Keratinocyte (primary cell): ENCODE results near the gene LDB2. TPM values are rescaled to one million over a fixed set of nuclear protein-coding genes. Genes with fewer than 3 reads are reported as not detected.

Source experiments
- DNase-seq: peaks from one replicate; pipeline ENCODE4 v3.0.0-alpha.2; 2011; ENCODE audit warnings: low read depth, missing footprints, low spot score
- FAIRE-seq: peaks from 2 replicates; lab custom pipeline; 2011; peaks lifted over from hg19 to GRCh38; lab: Jason Lieb, UNC
- H2AFZ ChIP-seq: 2 replicates; pipeline ENCODE4 v1.6.0; 2012; ENCODE audit warnings: low read length, control low read depth, inconsistent platforms; ENCODE audit not compliant: control insufficient read depth
- H3K27ac ChIP-seq: 2 replicates; pipeline ENCODE4 v1.5.1; 2011; ENCODE audit warnings: low read length; ENCODE audit not compliant: control insufficient read depth, insufficient read depth
- H3K27me3 ChIP-seq: 3 replicates; pipeline ENCODE4 v1.6.0; 2011; ENCODE audit warnings: low read length; ENCODE audit not compliant: control insufficient read depth, insufficient read depth; ENCODE audit errors: extremely low read depth
- H3K36me3 ChIP-seq, 2 experiments: 2 replicates in 1 of 2; 3 replicates in 1 of 2; pipeline ENCODE4 v1.5.1; 2011; ENCODE audit warnings: low read length in 2 of 2, mild to moderate bottlenecking in 1 of 2; ENCODE audit not compliant: control insufficient read depth in 2 of 2, insufficient read depth in 2 of 2; ENCODE audit errors: extremely low read depth in 1 of 2
- H3K4me1 ChIP-seq: 3 replicates; pipeline ENCODE4 v1.5.1; 2011; ENCODE audit warnings: low read length; ENCODE audit not compliant: control insufficient read depth, insufficient read depth; ENCODE audit errors: extremely low read depth
- H3K4me2 ChIP-seq: 3 replicates; pipeline ENCODE4 v1.6.0; 2011; ENCODE audit warnings: low read depth, low read length; ENCODE audit not compliant: control insufficient read depth, insufficient read depth; ENCODE audit errors: extremely low read depth
- H3K4me3 ChIP-seq, 3 experiments: fragments of 200-600 bp in 1 of 3; sonication (generic) in 1 of 3; 2 replicates in 2 of 3; 3 replicates in 1 of 3; pipeline ENCODE4 v1.5.1; 2011 to 2016; ENCODE audit warnings: low read length in 3 of 3, mild to moderate bottlenecking in 3 of 3, control low read depth in 2 of 3, inconsistent platforms in 1 of 3, low read depth in 1 of 3, mixed read lengths in 1 of 3, mixed run types in 1 of 3, moderate library complexity in 1 of 3; ENCODE audit not compliant: control insufficient read depth in 2 of 3, insufficient read depth in 2 of 3; ENCODE audit errors: extremely low read depth in 1 of 3
- H3K79me2 ChIP-seq: 2 replicates; pipeline ENCODE4 v1.6.0; 2012; ENCODE audit warnings: low read length; ENCODE audit not compliant: control insufficient read depth, insufficient read depth
- H3K9ac ChIP-seq: 3 replicates; pipeline ENCODE4 v1.6.0; 2011; ENCODE audit warnings: low read length; ENCODE audit not compliant: control insufficient read depth, insufficient read depth; ENCODE audit errors: extremely low read depth
- H3K9me1 ChIP-seq: 3 replicates; pipeline ENCODE4 v1.6.0; 2011; ENCODE audit warnings: low read length; ENCODE audit not compliant: control insufficient read depth, insufficient read depth; ENCODE audit errors: extremely low read depth
- H3K9me3 ChIP-seq: 2 replicates; pipeline ENCODE4 v1.5.1; 2012; ENCODE audit warnings: low read depth, low read length; ENCODE audit not compliant: control insufficient read depth
- H4K20me1 ChIP-seq: 3 replicates; pipeline ENCODE4 v1.6.0; 2011; ENCODE audit warnings: low read length; ENCODE audit not compliant: control insufficient read depth, insufficient read depth; ENCODE audit errors: extremely low read depth
- EZH2 ChIP-seq: IDR thresholded peaks from one replicate; pipeline ENCODE4 v1.6.1; 2012; ENCODE audit warnings: inconsistent platforms, mild to moderate bottlenecking, low read length, moderate library complexity
- dilution Hi-C: fragments of 300-500 bp; cut with MboI; formaldehyde crosslinking; loops from one replicate; pipeline ENCODE4 v1.7.0; 2020; ENCODE audit warnings: low sequenced_read_pairs; ENCODE audit not compliant: extremely low pct_ligation_motif_present
- polyA plus RNA-seq, 5 experiments: library from polyadenylated mRNA; depleted of rRNA in 3 of 5; stranded (reverse) in 3 of 5; stranded (forward) in 1 of 5; unstranded in 1 of 5; fragments of >200 nt; gene quantifications; 1 replicate in 1 of 5; 2 replicates in 3 of 5; 3 replicates in 1 of 5; pipeline versions ENCODE4 v1.2.1 to v1.2.3, GENCODE V29; 2011 to 2012; ENCODE audit warnings: missing spikeins in 2 of 5, low read depth in 1 of 5, low replicate concordance in 1 of 5
- TF ChIP-seq, protein P1 (sequence below), 3 experiments: IDR thresholded peaks in 1 of 3; conservative IDR thresholded peaks in 1 of 3; optimal IDR thresholded peaks in 1 of 3; 2 replicates in 2 of 3; 3 replicates in 1 of 3; pipeline versions ENCODE3 to v1.5.1; 2011; ENCODE audit warnings: low read length in 3 of 3, mild to moderate bottlenecking in 3 of 3, moderate library complexity in 2 of 3, control low read depth in 1 of 3, inconsistent platforms in 1 of 3; ENCODE audit not compliant: insufficient read depth in 2 of 3; ENCODE audit errors: extremely low read depth in 1 of 3

The LDB2 gene
- polyA plus RNA-seq, 1 donor (not counting 4 experiments of a cell fraction or from before 2014, with no cell fraction given): not detected

DNA sequence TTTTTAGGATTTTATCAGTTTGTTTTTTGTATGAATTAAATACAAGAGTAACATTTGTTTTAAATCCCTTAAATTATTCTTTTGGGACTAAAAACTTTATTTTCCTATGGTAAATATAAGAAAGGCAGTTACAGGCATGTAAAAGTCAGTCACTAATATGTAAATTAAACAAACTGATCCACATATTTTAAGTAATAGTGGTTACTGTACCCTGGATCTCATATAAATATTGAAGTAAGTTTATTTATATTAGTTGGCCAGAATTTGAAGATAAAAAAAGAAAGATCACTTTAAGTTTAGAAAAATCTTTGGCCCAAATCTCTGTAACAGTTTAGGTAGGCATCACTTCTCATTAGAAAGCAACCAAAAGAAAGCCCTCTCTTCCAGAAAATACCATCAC is 45.8 kb downstream of the LDB2 start:
- Histone ChIP-seq H3K4me3 (no peak overlapping the region), H3K9ac (no peak overlapping the region), H3K36me3 (no peaks in the 10 kb centered on the region), H3K27me3 (no peaks in the 10 kb centered on the region), H2AFZ (no peak overlapping the region), H3K9me1 (no peaks in the 10 kb centered on the region), H3K27ac (no peak overlapping the region), H3K9me3 (no peaks in the 10 kb centered on the region), H4K20me1 (no peaks in the 10 kb centered on the region), H3K79me2 (no peaks in the 10 kb centered on the region), H3K4me1 (no peaks in the 10 kb centered on the region), H3K4me2 (no peak overlapping the region)
- DNase-seq: no peak
- no peak for FAIRE-seq
- dilution Hi-C loops: no loop called here
- no peak for TF ChIP-seq EZH2
- TF ChIP-seq, protein P1, sequence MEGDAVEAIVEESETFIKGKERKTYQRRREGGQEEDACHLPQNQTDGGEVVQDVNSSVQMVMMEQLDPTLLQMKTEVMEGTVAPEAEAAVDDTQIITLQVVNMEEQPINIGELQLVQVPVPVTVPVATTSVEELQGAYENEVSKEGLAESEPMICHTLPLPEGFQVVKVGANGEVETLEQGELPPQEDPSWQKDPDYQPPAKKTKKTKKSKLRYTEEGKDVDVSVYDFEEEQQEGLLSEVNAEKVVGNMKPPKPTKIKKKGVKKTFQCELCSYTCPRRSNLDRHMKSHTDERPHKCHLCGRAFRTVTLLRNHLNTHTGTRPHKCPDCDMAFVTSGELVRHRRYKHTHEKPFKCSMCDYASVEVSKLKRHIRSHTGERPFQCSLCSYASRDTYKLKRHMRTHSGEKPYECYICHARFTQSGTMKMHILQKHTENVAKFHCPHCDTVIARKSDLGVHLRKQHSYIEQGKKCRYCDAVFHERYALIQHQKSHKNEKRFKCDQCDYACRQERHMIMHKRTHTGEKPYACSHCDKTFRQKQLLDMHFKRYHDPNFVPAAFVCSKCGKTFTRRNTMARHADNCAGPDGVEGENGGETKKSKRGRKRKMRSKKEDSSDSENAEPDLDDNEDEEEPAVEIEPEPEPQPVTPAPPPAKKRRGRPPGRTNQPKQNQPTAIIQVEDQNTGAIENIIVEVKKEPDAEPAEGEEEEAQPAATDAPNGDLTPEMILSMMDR (optimal IDR thresholded peaks at IDR 0.05 in 1 of 3, IDR thresholded peaks at IDR 0.05 in 1 of 3, conservative IDR thresholded peaks at IDR 0.05 in 1 of 3; ENCODE audit: extremely low read depth in 1 of 3, insufficient read depth in 2 of 3, low read length in 3 of 3): no peak

DNA sequence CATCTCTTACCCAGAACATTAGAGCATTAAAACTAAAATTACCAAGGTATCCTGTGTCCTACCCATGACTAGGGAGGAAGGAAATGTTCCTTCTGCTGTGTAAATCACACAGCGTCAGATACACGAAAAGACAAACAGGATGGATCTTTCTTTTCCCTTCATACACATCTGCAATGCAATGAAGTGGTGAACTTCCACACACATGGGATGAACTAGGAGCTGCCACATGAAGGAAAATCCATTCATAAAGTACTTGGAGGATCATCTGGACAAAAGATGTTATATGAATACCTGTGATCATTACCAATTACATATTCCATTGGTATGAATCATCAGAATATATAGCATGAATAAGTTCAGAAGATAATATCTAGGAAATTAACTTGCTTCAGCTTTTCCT is 46.2 kb downstream of the LDB2 start:
- no peaks in the 10 kb centered on the region for H3K36me3 ChIP-seq
- no peak overlapping the region for H3K4me2 ChIP-seq
- H3K27ac ChIP-seq: no peak overlapping the region
- H3K27me3 ChIP-seq: no peaks in the 10 kb centered on the region
- FAIRE-seq: no peak
- H2AFZ ChIP-seq: no peak overlapping the region
- H3K9ac ChIP-seq: no peak overlapping the region
- DNase-seq: no peak
- no peaks in the 10 kb centered on the region for H3K4me1 ChIP-seq
- H3K9me1 ChIP-seq: no peaks in the 10 kb centered on the region
- dilution Hi-C loops: no loop called here
- TF ChIP-seq, protein P1 (optimal IDR thresholded peaks at IDR 0.05 in 1 of 3, IDR thresholded peaks at IDR 0.05 in 1 of 3, conservative IDR thresholded peaks at IDR 0.05 in 1 of 3; ENCODE audit: extremely low read depth in 1 of 3, insufficient read depth in 2 of 3, low read length in 3 of 3): no peak
- no peak for TF ChIP-seq EZH2
- no peaks in the 10 kb centered on the region for H3K79me2 ChIP-seq
- no peaks in the 10 kb centered on the region for H4K20me1 ChIP-seq
- H3K9me3 ChIP-seq: no peaks in the 10 kb centered on the region
- H3K4me3 ChIP-seq: no peak overlapping the region
